HFFc6 (cell line): ENCODE results near the gene METTL17. TPM values are rescaled to one million over a fixed set of nuclear protein-coding genes. Genes with fewer than 3 reads are reported as not detected.

ENCODE experiments used
- DNase-seq: peaks from one replicate; pipeline ENCODE4 v3.0.0-alpha.2; 2018
- H3K27ac Mint-ChIP-seq: 2 replicates; pipeline ENCODE4 v1.8.0; 2020; ENCODE audit warnings: mild to moderate bottlenecking, mixed read lengths
- H3K27me3 Mint-ChIP-seq: 2 replicates; pipeline ENCODE4 v1.8.0; 2021; ENCODE audit warnings: mild to moderate bottlenecking, moderate library complexity, mixed read lengths; ENCODE audit not compliant: insufficient read depth
- H3K36me3 Mint-ChIP-seq: 2 replicates; pipeline ENCODE4 v1.8.0; 2021; ENCODE audit warnings: low read depth, mixed read lengths
- H3K4me1 Mint-ChIP-seq: 2 replicates; pipeline ENCODE4 v1.8.0; 2020; ENCODE audit warnings: low read depth, mixed read lengths
- H3K4me3 Mint-ChIP-seq: 2 replicates; pipeline ENCODE4 v1.8.0; 2020; ENCODE audit warnings: mild to moderate bottlenecking, moderate library complexity, mixed read lengths
- H3K9me3 Mint-ChIP-seq: 2 replicates; pipeline ENCODE4 v1.8.0; 2020; ENCODE audit warnings: mild to moderate bottlenecking, mixed read lengths
- total RNA-seq, 6 experiments: library from RNA; stranded (reverse); fragmentation: NEBNext Ultra II Directional; extraction: Animal tissue kit (Norgen Biotek cat#: 25700); gene quantifications; 2 replicates in 1 of 6; 3 replicates in 5 of 6; pipeline ENCODE4 v1.2.3, GENCODE V29; 2021
- TF ChIP-seq, protein P1 (sequence below): fragments of 200-600 bp; sonication (generic); IDR thresholded peaks from 2 replicates; pipeline ENCODE4 v1.5.0; 2021; ENCODE audit warnings: antibody characterized with exemption, mild to moderate bottlenecking

Gene METTL17
- total RNA-seq, 6 experiments from 2014 or later, result 29.3 to 34.0 (median 32.7) TPM

DNA sequence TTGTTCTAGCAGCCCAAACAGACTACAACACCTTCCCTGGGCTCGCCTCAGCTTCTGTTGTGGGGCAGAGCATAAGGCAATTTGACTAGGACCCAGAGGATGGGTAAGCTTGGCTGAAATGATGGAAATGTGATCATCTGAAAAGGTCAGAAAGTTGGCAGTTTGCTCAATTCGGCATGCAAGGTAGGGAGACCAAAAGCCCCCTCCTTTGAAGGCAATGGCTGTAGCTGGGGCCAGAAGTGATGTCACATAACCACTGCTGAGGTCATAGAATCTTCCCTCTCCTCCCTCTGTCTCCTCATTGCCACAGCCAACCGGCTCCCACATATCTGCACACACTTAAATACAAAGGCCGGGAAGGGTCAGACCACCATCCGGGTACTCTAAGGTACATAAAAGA lies 40.1 kb downstream of the METTL17 start, which contains the start of gene TPPP2:
TSS of gene TPPP2 (plus strand) at position 301 of the 400 bp plus-strand sequence. CDS start 365 bp downstream, outside the sequence.
- Mint-ChIP-seq H3K9me3 (no peaks in the 10 kb centered on the region), H3K27me3 (peaks cover 42% of the 10 kb centered on the region), H3K36me3 (no peaks in the 10 kb centered on the region), H3K4me3 (no peak within 1 kb of the TSS), H3K27ac (no peak within 1 kb of the TSS), H3K4me1 (no peaks in the 10 kb centered on the region)
- no peak for DNase-seq
- TF ChIP-seq, protein P1, sequence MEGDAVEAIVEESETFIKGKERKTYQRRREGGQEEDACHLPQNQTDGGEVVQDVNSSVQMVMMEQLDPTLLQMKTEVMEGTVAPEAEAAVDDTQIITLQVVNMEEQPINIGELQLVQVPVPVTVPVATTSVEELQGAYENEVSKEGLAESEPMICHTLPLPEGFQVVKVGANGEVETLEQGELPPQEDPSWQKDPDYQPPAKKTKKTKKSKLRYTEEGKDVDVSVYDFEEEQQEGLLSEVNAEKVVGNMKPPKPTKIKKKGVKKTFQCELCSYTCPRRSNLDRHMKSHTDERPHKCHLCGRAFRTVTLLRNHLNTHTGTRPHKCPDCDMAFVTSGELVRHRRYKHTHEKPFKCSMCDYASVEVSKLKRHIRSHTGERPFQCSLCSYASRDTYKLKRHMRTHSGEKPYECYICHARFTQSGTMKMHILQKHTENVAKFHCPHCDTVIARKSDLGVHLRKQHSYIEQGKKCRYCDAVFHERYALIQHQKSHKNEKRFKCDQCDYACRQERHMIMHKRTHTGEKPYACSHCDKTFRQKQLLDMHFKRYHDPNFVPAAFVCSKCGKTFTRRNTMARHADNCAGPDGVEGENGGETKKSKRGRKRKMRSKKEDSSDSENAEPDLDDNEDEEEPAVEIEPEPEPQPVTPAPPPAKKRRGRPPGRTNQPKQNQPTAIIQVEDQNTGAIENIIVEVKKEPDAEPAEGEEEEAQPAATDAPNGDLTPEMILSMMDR, result no peak

DNA sequence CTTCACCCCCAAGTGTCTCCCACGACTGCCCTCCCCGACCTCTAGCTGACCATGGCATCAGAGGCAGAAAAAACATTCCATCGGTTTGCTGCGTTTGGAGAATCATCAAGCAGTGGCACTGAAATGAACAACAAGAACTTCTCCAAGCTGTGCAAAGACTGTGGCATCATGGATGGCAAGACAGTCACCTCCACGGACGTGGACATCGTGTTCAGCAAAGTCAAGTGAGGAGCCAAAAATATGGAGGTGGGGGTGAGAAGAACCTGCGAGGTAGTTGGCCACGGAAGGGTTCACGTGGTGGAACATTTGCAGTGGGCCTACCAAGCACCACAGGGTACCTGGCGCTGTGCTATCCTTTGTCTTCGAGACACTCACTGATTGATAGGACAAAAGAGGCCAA lies 40.8 kb downstream of the METTL17 start:
- peaks cover 44% of the 10 kb centered on the region for H3K27me3 Mint-ChIP-seq
- DNase-seq, result no peak
- H3K36me3 Mint-ChIP-seq, result no peaks in the 10 kb centered on the region
- no peak overlapping the region for H3K27ac Mint-ChIP-seq
- TF ChIP-seq, protein P1, result no peak
- H3K9me3 Mint-ChIP-seq, result no peaks in the 10 kb centered on the region
- no peaks in the 10 kb centered on the region for H3K4me1 Mint-ChIP-seq
- no peak overlapping the region for H3K4me3 Mint-ChIP-seq

DNA sequence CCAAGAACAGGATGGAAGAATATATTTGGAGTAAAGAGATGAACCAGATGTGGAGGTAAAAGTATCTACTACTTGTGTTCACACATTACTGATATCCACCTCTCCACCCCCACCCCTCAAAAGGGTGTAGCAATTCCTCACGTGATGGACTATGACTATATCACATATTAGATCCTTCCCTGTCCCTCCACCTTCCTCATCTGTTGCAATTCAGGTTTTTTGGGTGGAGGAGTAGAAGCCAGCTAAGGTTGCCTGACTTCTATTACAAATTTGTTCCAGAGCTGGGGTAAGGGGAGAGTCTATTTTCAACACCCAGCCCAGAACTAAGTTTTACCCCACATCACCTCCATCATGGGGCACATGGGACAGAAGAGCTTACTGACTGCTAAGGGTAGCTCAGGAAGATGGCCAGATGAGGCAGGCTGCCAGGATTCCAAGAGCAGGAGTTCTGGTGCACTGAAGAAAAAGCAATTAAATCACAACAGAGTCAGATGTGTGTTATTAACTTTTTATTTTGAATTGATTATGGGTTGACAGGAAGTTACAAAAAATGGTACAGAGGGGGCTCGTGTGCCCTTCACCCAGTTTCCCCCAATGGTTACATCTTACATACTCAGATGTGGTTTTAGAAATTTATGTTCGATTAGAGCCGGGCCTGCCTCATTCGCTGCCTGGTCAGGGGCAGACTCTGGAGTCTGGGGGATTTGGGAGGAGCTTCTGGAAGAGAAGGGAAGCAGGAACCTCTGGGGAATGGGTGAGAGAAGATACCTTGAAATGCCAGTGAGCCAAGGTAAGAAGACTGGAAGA lies 42.7 kb downstream of the METTL17 start:
- Mint-ChIP-seq H3K27me3 (peaks cover 44% of the 10 kb centered on the region), H3K27ac (no peak overlapping the region), H3K4me3 (no peak overlapping the region), H3K4me1 (no peaks in the 10 kb centered on the region), H3K9me3 (no peaks in the 10 kb centered on the region), H3K36me3 (no peaks in the 10 kb centered on the region)
- no peak for DNase-seq
- TF ChIP-seq, protein P1, result no peak

DNA sequence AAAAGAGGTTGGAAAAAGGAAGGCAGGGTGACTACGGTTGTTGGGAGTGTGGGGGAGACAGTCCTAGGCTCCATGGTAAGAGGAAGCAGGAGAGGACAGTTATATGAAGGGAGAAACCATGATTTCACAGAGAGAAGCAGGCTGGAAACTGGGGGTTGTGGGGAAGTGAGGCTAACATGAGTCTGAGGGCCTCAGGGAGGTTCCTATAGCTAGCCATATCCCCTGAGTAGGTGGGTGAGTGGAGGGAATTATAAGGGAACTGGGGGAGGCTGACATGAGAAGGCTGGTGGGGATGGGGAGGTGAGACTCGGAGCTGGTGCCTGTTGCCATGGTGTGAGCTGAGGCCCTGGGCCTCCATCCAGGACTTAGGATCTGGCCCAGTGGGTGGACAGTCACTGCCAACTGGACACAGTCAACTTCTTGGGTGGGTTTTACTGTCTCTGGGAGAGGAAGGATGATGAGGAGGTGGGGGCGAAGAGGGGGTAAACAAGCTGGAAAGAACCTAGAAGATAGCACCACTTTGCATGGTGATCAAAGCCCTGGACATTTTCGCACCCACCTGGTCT lies 43.4 kb downstream of the METTL17 start:
- no peak for DNase-seq
- Mint-ChIP-seq H3K27me3 (peaks cover 42% of the 10 kb centered on the region), H3K4me3 (no peak overlapping the region), H3K4me1 (no peaks in the 10 kb centered on the region), H3K27ac (no peak overlapping the region), H3K9me3 (no peaks in the 10 kb centered on the region), H3K36me3 (no peaks in the 10 kb centered on the region)
- TF ChIP-seq, protein P1, result no peak

DNA sequence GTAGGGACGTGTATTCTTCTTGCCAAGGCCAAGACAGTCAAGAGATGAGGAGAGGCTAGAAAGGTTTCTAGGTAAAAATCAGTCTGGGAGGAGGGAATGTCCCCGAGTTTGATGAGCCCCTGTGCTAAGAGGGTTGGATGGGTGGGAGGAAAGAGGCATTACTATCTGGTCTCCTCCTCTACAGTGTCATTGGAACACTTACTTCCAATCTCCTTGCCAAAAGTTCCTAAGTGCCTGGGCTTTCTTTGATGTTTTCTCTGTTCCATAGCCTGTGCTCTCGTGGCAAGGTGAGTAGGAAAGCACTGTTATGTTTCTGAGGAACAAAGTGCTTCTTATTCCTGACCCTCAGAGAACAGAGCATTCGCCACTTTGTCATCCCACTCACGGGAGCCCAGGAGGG lies 44.9 kb downstream of the METTL17 start, which contains the start of gene RNASE13:
TSS of gene RNASE13 (minus strand) at position 101 of the 400 bp plus-strand sequence. CDS start 519 bp downstream, outside the sequence.
- no peak for DNase-seq
- no peaks in the 10 kb centered on the region for H3K36me3 Mint-ChIP-seq
- peaks cover 49% of the 10 kb centered on the region for H3K27me3 Mint-ChIP-seq

More for the DNA sequence above, 44.9 kb downstream of the METTL17 start, which contains the start of gene RNASE13:
- Mint-ChIP-seq H3K9me3 (no peaks in the 10 kb centered on the region), H3K27ac (no peak within 1 kb of the TSS), H3K4me3 (no peak within 1 kb of the TSS), H3K4me1 (peaks cover 10% of the 10 kb centered on the region)
- TF ChIP-seq, protein P1, result no peak
